ENCODE measurements around the gene FARP1. TPM values are rescaled to one million over a fixed set of nuclear protein-coding genes. Genes with fewer than 3 reads are reported as not detected.

The FARP1 gene
- total RNA-seq, 4 donors from 2014 or later, result 28.3 to 69.2 (median 36.4) TPM

DNA sequence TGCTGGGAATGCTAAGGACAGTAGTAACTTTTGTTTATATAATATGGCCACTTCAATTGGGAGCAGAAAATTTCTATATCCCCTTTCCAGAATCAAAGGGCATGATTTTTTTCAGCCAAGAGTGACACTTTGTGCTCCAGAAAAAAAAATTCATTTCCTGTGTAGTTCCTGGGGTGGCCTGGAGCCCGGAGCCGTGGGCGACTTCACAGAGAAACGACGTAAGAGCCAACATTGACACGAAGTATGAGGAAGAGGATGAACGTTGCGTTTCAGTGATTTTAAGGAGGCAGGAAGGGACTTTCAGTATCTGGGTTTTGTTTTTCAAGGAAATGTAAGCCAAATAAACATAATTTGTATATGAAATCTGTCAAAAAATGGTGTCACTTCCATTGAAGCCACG is 246.4 kb downstream of the FARP1 start:
- WGBS, 2 donors (ENCODE audit: low coverage in 1 of 2), result 47 to 68% methylated on average over 7 to 9 of the region's 9 CpGs
- TF ChIP-seq POLR2A (IDR thresholded peaks at IDR 0.05), result no peak
- TF ChIP-seq POLR2AphosphoS5 (IDR thresholded peaks at IDR 0.05), result no peak
- no peak for TF ChIP-seq EP300 (IDR thresholded peaks at IDR 0.05)
- TF ChIP-seq, protein P1, sequence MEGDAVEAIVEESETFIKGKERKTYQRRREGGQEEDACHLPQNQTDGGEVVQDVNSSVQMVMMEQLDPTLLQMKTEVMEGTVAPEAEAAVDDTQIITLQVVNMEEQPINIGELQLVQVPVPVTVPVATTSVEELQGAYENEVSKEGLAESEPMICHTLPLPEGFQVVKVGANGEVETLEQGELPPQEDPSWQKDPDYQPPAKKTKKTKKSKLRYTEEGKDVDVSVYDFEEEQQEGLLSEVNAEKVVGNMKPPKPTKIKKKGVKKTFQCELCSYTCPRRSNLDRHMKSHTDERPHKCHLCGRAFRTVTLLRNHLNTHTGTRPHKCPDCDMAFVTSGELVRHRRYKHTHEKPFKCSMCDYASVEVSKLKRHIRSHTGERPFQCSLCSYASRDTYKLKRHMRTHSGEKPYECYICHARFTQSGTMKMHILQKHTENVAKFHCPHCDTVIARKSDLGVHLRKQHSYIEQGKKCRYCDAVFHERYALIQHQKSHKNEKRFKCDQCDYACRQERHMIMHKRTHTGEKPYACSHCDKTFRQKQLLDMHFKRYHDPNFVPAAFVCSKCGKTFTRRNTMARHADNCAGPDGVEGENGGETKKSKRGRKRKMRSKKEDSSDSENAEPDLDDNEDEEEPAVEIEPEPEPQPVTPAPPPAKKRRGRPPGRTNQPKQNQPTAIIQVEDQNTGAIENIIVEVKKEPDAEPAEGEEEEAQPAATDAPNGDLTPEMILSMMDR (IDR thresholded peaks at IDR 0.05), result no peak
- peaks cover 0 to 75% of the 10 kb centered on the region in 2 donors for H3K36me3 ChIP-seq
- ATAC-seq, result no peak
- no peaks in the 10 kb centered on the region for H3K27me3 ChIP-seq
- H3K4me1 ChIP-seq, result peaks cover 0 to 5% (median 0%) of the 10 kb centered on the region in 3 donors
- no peak overlapping the region for H3K27ac ChIP-seq
- H3K9me3 ChIP-seq, result no peaks in the 10 kb centered on the region
- no peak overlapping the region for H3K4me3 ChIP-seq

DNA sequence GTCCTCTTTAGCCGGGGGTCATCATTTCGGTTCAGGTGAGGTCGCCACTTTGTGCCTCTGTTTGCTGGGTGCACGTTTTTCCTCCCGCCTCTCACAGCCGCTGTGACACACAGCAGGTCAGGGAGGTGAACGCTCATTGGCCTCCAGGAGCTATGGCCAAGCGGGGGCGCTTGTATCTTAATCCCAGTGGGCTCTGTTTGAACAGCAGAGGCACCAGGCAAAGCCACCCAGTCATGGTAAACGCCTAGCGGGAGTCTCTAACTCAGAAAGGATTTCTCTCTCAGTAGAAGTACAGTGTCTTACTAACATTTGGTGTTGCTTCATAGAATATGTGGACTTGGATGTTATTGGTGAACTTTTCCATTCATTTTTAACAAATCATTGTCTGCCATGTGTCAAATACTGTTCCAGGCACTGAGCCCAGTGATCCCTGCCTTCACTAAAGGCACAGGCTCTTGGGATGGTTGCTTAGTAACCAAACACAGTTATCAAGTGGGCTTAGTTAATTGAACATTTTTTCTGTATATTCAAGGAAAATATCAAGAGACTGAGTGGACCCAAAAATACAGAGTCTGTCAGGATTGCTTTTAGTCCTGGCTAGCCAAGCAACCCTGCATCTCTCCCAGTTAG is 247.3 kb downstream of the FARP1 start:
- 83% methylated on average over 1 of the region's 11 CpGs; no CpG with 5 or more reads in 1 of the 2 donors for WGBS, 2 donors (ENCODE audit: low coverage in 1 of 2)
- TF ChIP-seq EP300 (IDR thresholded peaks at IDR 0.05), result no peak
- no peak for TF ChIP-seq POLR2AphosphoS5 (IDR thresholded peaks at IDR 0.05)
- TF ChIP-seq, protein P1 (IDR thresholded peaks at IDR 0.05), result no peak
- no peak for TF ChIP-seq POLR2A (IDR thresholded peaks at IDR 0.05)
- Histone ChIP-seq H3K9me3 (no peaks in the 10 kb centered on the region), H3K4me3 (no peak overlapping the region), H3K27me3 (no peaks in the 10 kb centered on the region), H3K4me1 (peaks cover 0 to 5% (median 0%) of the 10 kb centered on the region in 3 donors), H3K36me3 (peaks cover 0 to 76% of the 10 kb centered on the region in 2 donors), H3K27ac (no peak overlapping the region)
- no peak for ATAC-seq

DNA sequence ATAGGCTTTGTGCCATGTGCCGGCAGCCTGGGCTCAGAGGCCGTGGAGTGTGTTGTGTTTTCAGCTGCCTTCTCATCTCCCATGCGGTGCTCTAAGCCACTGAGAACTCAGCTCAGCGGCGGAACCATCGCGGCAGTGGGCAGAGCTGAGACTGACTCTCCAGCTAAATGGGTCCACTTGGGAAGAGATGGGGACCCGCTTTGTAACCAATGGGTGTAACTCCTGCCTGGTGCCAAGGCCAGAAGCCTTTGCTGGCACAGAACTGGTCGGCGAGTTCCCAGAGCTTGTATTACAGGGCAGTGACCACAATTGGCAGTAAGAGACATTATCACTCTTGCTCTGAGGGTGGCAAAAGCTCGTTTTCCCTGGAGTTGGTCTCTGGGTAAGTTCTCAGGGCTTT is 251.0 kb downstream of the FARP1 start:
- Histone ChIP-seq H3K9me3 (no peaks in the 10 kb centered on the region), H3K36me3 (peaks cover 0 to 61% of the 10 kb centered on the region in 2 donors), H3K4me1 (peaks cover 0 to 5% (median 0%) of the 10 kb centered on the region in 3 donors), H3K27ac (no peak overlapping the region), H3K27me3 (no peaks in the 10 kb centered on the region), H3K4me3 (no peak overlapping the region)
- TF ChIP-seq EP300 (IDR thresholded peaks at IDR 0.05) (no peak), POLR2AphosphoS5 (IDR thresholded peaks at IDR 0.05) (no peak), POLR2A (IDR thresholded peaks at IDR 0.05) (no peak)
- TF ChIP-seq, protein P1 (IDR thresholded peaks at IDR 0.05), result no peak
- 100% methylated on average over 1 of the region's 11 CpGs; no CpG with 5 or more reads in 1 of the 2 donors for WGBS, 2 donors (ENCODE audit: low coverage in 1 of 2)
- no peak for ATAC-seq

DNA sequence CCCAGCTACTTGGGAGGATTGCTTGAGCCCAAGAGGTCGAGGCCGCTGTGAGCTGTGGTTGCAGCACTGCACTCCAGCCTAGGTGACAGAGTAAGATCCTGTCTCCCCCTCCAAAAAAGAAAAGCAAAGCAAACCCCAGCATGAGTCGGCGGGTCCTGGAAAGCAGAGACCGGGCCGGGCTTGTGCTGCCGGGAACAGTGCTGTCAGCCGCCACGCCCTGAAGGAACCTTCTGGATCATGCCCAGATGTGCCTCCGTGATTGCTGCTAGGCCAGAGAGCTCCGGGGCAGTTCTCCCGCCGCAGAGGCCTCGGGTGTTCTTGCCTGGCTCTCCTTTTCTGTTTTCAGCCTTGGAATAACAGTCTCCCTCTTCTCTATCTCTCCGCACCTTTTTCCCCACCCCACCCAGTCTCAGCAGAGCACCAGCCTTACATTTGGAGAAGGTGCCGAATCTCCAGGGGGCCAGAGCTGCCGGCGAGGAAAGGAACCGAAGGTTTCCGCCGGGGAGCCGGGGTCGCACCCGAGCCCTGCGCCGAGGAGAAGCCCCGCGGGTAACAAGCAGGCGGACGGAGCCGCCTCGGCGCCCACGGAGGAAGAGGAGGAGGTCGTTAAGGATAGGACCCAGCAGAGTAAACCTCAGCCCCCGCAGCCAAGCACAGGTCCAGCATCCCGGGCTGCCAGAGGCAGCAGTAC is 252.1 kb downstream of the FARP1 start:
- Histone ChIP-seq H3K27me3 (no peaks in the 10 kb centered on the region), H3K4me1 (peaks cover 0 to 5% (median 0%) of the 10 kb centered on the region in 3 donors), H3K27ac (no peak overlapping the region), H3K36me3 (peaks cover 0 to 50% of the 10 kb centered on the region in 2 donors), H3K4me3 (no peak overlapping the region), H3K9me3 (no peaks in the 10 kb centered on the region)
- no peak for TF ChIP-seq POLR2AphosphoS5 (IDR thresholded peaks at IDR 0.05)
- TF ChIP-seq POLR2A (IDR thresholded peaks at IDR 0.05), result no peak
- no peak for TF ChIP-seq EP300 (IDR thresholded peaks at IDR 0.05)
- TF ChIP-seq, protein P1 (IDR thresholded peaks at IDR 0.05), result no peak
- ATAC-seq, result no peak
- 89 to 94% methylated on average over 5 to 21 of the region's 37 CpGs for WGBS, 2 donors (ENCODE audit: low coverage in 1 of 2)

All from gastroesophageal sphincter (tissue), 4 donors.